Gastroesophageal sphincter (tissue), 3 donors: ENCODE measurements around the gene ZACN.

Source experiments
- POLR2A ChIP-seq, 2 donors: fragments of 450-650 bp; IDR thresholded peaks; one replicate each; pipeline ENCODE4 v1.6.1; 2017; ENCODE audit warnings: antibody characterized with exemption in 2 of 2, mild to moderate bottlenecking in 2 of 2, moderate library complexity in 1 of 2
- TF ChIP-seq, protein P1 (sequence below), 4 experiments: fragments of 200-600 bp in 2 of 4; fragments of 450-650 bp in 2 of 4; sonication (generic) in 1 of 4; IDR thresholded peaks; one replicate each; pipeline ENCODE4 v1.5.1; 2017 to 2019; ENCODE audit warnings: antibody characterized with exemption in 4 of 4, mild to moderate bottlenecking in 2 of 4, moderate library complexity in 2 of 4

DNA sequence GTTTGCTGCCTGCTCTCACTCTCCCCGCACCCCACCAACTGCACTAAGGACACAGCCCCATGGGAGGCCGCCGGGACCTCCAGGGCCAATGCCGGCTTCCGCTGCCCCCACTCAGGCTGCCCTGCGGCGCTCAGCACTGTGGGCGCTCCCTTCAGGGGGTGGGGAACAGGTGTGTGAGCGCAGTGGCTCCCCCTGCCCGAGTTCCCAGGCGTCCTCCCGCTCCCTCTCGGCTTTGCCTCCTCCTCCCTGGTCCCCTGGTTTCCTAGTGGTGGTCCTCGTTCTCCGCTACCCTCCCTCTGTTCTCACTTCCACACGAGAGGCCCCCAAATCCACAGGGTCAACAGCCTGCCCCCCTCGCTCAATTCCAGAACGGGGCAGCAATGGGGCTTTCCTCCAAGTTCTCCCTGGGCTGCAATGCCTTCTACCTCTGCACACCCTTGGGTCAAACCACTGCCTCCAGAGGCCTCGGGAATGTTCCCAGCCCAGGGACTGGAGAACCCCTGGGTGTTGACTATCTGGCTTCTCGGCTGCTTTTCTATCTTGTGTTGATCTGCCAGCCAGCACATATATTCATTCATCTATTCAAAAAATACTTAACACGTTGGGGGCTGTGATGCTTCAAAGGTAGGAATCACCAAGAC is 52.2 kb downstream of the ZACN start:
- TF ChIP-seq, protein P1, sequence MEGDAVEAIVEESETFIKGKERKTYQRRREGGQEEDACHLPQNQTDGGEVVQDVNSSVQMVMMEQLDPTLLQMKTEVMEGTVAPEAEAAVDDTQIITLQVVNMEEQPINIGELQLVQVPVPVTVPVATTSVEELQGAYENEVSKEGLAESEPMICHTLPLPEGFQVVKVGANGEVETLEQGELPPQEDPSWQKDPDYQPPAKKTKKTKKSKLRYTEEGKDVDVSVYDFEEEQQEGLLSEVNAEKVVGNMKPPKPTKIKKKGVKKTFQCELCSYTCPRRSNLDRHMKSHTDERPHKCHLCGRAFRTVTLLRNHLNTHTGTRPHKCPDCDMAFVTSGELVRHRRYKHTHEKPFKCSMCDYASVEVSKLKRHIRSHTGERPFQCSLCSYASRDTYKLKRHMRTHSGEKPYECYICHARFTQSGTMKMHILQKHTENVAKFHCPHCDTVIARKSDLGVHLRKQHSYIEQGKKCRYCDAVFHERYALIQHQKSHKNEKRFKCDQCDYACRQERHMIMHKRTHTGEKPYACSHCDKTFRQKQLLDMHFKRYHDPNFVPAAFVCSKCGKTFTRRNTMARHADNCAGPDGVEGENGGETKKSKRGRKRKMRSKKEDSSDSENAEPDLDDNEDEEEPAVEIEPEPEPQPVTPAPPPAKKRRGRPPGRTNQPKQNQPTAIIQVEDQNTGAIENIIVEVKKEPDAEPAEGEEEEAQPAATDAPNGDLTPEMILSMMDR (IDR thresholded peaks at IDR 0.05) = no peak
- TF ChIP-seq POLR2A (IDR thresholded peaks at IDR 0.05) = no peak
